Keratinocyte (primary cell): ENCODE results near the gene ABCC4.

Source experiments
- CTCF ChIP-seq, 3 experiments: IDR thresholded peaks in 1 of 3; conservative IDR thresholded peaks in 1 of 3; optimal IDR thresholded peaks in 1 of 3; 2 replicates in 2 of 3; 3 replicates in 1 of 3; pipeline versions ENCODE3 to v1.5.1; 2011; ENCODE audit warnings: low read length in 3 of 3, mild to moderate bottlenecking in 3 of 3, moderate library complexity in 2 of 3, control low read depth in 1 of 3, inconsistent platforms in 1 of 3; ENCODE audit not compliant: insufficient read depth in 2 of 3; ENCODE audit errors: extremely low read depth in 1 of 3
- EZH2 ChIP-seq: IDR thresholded peaks from one replicate; pipeline ENCODE4 v1.6.1; 2012; ENCODE audit warnings: inconsistent platforms, mild to moderate bottlenecking, low read length, moderate library complexity

GRCh38 chr13:95246292-95247082, 54.8 kb downstream of the ABCC4 start:
- TF ChIP-seq CTCF (optimal IDR thresholded peaks at IDR 0.05 in 1 of 3, IDR thresholded peaks at IDR 0.05 in 1 of 3, conservative IDR thresholded peaks at IDR 0.05 in 1 of 3; ENCODE audit: extremely low read depth in 1 of 3, insufficient read depth in 2 of 3, low read length in 3 of 3) (no peak), EZH2 (no peak)
